HG02571 (cell line): ENCODE measurements around the gene CDADC1.

Experiments
- ATAC-seq: cut with Tn5 transposase; IDR thresholded peaks from one replicate; pipeline ENCODE4 v1.9.1; 2021; ENCODE audit warnings: mild to moderate bottlenecking, moderate library complexity; ENCODE audit not compliant: unreplicated experiment

The CDADC1 gene

DNA sequence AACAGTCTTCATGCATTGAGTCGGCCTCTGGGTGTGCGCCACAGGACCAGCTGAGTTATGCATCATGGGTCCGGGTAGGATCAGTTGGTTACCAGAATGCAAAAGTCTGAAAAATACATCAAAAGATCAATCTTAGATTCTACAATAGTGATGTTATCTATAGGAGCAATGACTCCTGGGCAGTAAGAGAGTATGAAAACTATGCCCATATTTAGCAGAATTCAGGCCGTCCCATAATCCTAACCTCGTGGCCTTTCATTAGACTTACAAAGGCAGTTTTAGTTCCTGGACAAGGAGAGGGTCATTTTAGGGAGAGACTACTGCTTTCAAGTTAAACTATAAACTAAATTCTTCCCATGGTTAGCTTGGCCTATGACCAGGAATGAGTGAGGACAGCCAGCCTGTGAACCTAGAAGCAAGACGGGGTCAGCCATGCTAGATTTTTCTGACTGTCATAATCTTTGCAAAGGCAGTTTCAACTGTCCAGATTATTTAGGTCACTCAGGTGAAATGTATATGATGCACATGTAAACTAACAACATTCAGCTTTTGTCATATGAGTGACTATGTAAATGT is 11.8 kb upstream of the CDADC1 start:
- ATAC-seq, result no peak

DNA sequence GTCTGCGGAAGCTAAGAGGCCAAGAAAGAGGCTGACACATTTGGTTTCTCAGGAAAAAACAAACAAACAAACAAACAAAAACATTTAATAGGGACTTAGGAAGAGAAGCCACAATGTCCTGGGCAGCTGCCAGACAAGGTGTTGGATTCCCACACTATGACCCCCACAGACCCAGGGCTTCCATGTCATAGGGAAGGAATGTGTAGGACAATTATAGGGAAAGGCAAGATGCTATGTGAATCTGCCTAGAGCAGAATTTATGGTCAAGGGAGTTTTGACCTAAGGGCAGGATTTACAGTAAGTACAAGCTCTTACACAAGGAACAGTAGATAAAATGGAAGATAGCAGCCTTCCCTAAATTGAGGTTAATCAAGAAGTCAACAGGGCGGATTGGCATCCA is 9.1 kb upstream of the CDADC1 start:
- no peak for ATAC-seq

DNA sequence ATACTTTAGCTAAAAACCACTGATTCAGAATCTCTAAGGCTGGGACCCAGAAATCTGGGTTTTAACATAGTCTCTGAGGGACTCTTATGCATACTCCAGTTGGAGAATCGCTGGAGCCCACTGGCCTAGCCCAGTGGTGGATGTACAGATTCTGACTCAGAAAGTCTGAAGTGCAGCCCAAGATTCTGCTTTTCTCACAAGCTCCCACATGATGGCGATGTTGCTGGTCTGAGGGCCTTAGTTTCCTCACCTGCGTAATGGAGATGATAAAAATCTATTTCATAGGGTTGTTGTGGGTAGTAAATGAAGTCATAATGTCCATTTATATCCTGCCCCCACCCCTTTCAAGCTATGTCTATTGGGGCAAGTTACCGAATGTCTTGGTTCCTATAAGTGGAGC is 7.7 kb upstream of the CDADC1 start:
- ATAC-seq, result no peak

DNA sequence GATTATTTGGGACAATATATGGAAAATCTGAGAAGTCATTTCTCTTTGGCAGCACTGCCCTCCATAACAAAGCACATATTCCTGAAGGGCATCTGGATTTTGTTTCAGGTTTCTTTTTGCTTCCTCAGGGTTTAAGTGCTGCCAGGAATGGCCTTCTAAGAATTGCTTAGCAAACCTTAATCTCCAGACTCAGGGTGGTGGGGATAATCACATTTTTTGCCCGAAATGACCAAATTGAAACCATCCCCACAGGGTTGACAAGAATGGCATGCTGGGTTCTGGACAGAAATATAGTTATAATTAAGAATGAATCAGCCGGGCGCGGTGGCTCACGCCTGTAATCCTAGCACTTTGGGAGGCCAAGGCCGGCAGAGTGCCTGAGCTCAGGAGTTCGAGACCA is 6.4 kb upstream of the CDADC1 start:
- no peak for ATAC-seq

DNA sequence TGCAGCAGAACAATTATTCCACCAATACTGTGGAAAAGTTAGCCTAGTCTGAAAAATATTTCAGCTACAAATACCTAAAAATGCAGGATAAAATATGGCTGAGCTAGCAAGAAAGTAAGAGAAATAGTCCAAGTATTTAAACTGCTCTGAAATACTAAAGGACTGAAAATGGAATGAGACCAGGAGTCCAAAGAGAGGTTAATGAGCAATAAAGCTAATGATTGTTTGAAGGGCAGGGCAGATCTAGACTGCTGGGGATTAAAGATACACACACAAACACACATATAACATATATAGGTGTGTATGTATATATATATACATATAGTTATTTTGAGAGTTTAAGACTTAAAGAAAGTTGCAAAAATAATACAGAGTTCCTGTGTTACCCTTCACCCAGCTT is 2.6 kb upstream of the CDADC1 start:
- no peak for ATAC-seq

DNA sequence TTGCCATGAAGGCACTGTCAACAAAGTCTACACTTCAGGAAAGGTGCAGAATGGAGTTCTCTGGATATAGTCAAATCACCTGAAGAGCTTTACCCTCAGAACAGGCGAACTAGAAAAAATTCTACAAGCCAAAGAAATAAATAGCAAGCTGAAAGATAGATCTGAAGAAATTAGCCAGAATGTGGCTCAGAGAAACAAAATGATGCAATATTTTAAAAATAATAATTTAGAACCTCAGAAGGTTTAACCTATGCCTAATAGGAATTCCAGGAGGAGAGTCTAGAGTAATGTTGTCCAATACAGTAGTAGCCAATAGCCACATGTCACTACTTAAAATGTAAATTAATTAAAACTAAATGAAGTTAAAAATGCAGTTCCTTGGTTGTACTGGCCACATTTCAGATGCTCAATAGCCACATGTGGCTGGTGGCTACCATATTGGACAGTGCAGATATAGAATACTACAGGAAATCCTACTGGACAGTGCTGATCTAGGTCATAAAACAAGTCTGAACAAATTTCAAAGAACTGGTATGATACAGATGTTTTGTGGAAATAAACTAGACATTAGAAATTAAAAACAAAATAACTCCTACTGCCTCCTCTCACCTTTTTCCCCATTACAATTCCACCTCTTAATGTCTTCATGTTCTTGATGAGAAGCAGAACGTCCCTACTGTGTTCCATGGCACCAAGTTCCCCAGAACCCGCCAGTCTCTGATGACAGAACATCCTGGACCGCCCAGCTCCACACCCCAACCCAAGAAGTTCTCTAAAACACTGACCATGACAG is 679 bp upstream of the CDADC1 start:
- peak; percentile 40 for ATAC-seq

DNA sequence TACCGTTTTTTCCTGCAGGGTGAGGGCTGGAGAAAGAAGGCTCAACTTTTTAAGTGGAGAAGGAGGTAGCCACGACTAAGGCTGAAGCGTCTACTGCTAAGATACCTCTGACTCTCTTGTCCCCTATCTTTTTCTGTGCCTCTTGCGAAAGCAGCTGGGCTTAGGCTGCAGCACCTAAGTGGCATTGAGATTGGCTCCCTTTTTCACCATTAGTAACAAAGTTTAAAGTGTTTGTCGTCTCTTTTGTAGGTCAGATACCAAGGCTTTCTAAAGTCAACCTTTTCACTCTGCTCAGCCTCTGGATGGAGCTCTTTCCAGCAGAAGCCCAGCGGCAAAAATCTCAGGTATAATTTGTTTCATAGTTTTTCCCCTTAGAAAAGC is 887 bp downstream of the CDADC1 start:
- ATAC-seq, result no peak

DNA sequence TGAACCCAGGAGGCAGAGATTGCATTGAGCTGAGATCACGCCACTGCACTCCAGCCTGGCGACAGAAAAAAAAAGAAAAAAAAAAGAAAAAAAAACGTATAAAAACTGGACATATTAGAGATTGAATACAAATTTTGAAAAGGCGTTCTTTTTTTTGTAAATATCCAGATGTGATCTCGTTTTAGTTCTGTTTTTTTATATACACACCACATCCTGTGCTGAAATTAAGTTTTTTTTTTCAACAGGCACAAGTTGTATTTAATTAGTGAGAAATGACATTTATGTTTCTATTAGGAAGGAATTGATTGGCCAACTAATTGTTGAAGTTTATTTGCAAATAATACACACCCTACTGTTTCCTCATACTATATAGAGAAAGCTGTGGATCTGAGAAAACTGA is 3.6 kb downstream of the CDADC1 start:
- ATAC-seq, result no peak

DNA sequence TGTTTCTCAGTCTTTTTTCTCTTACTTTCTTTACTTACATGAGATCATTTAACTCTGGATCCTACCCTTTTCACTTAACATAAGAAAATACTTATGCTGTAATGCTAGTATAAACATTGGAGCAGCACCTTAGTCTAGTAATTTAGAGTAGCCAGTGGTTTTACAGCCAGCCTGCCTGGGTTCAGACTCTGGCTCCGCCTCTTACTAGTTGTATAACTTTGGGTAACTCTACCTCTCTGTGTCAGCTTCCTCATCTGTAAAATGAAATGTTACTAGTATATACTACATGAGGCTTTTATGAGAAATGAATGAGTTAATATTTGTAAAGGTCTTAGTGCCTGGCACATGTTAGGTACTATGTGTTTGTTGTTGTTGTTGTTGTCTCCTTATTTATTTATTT is 5.6 kb downstream of the CDADC1 start:
- ATAC-seq, result no peak

DNA sequence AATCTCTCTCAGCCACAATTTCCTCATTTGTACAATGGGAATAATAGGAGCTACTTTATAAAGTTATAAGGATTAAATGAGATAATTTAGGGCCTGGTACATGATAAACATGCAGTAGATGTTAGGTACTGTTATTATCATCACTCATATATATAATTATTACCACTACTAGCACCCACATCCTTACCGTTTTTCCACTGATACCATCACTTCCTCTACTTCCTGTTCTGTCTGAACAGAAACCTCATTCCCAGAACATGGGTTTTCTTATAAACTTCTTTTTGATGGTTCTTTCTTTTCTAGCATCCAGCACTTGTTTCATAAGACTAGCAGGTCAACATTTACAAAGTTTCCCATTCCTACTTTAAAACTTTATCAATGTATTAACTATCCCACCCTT is 6.3 kb downstream of the CDADC1 start:
- ATAC-seq, result no peak

DNA sequence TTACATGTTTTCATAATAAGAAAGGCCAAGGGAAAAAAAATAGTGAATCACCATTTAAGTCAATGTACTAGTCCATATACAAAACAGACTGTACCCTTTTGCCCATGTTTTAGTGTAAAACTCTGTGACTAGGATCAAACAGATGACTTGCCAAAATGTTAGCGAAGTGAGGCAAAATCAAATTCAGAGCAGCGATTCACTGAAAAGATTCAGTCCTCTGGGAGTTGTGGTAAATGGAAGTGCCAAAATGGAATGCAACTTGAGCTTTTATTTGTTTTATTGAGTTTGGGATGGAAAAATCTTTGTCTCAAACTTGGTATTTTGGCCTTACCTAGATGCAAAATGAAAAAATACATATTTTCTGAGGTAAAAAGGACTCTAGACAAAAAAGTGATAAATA is 9.1 kb downstream of the CDADC1 start:
- no peak for ATAC-seq

DNA sequence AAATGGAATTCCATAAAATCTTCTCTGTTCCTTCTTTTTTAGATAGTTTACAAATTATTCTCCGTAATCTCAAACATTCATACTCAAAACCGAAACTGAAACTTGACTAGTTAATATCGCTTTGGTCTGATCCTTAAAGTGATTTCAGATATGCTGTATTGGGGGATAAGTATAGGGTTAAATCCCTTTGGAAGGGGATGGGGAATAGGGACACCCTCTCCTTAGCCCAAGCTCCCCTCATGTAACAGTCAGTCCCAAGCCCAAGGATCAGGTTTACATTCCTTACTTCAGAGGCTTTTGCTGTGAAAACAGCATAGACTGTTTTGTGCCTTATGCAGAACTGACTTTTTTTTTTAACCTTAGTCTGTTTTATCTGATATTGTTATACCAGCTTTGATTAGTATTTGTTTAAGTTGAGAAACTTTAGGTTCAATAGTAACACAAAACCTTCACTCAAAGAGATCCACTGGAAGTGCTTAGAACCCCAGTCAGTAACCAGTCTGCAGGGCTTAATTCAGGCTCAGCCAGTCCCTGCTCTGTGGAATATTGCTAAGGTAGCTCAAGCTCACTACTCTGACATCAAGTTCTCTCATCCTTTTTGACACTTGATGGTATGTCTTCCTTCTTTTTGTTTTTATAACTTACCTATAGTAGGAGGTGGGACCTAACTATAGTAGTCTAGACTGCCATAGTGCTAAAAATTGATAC is 10.5 kb downstream of the CDADC1 start:
- ATAC-seq, result no peak

DNA sequence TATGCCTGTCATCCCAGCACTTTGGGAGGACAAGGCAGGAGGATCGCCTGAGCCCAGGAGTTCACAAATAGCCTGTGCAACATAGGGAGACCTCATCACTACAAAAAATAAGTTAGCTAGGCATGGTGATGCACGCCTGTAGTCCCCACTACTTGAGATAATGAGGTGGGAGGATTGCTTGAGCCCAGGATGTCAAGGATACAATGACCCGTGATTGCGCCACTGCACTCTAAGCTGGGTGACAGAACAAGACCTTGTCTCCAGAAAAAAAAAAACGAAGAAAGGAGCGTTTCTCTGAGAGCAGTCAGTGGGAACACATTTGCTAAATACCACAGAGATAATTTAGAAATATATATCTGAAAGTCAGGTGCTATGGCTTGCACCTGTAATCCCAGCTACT is 11.9 kb downstream of the CDADC1 start:
- ATAC-seq, result no peak

DNA sequence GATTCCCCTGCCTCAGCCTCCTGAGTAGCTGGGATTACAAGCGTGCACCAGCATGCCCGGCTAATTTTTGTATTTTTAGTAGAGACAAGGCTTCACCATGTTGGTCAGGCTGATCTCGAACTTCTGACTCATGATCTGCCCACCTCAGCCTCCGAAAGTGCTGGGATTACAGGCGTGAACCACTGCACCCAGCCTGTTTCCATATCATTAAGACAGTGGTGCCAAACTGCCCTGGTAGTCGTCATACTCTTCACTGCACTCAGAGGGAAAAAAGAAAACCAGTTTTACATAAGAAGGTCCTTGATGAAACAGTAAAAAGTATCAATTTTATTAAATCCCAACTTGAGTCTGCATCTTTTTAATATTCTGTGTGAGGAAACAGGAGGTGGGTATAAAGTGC is 14.9 kb downstream of the CDADC1 start:
- ATAC-seq, result no peak

DNA sequence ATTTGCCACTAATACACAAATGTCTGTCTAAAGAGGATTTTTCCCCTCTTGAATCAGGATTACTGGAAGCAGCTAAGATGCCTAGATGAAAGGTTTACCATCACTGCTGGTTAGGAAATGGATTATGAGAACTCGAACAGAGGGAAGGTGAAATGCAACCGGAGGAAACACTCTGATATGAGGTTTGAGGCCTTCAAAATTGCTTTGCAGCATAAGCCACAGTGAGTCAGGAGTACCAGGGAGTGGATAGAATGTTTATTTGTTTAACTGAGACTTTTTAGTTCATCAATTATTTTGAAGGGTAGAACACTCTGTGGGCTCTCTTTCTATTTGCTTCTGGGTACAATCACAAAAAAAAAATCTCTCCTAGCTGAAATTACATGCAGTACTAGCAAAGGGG is 18.1 kb downstream of the CDADC1 start:
- ATAC-seq, result no peak

DNA sequence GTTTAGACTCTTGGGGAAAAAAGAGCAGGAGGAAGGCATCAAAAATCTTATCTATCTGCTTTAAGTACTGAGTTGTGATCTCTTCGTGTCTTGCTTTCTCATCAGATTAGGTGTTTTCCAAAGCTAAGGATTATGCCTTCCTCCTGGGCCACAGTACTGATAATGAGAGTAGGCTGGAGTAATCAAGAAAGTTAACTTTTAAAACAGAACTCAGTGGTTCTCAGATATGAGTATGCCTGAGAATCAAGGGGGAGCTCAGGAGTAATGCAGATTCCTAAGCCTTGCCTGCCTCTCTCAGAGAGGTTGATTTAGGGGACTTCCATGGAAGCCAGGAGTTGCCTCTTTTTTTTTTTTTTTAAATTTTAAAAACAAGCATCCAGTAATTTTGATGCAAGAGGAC is 23.5 kb downstream of the CDADC1 start:
- no peak for ATAC-seq

DNA sequence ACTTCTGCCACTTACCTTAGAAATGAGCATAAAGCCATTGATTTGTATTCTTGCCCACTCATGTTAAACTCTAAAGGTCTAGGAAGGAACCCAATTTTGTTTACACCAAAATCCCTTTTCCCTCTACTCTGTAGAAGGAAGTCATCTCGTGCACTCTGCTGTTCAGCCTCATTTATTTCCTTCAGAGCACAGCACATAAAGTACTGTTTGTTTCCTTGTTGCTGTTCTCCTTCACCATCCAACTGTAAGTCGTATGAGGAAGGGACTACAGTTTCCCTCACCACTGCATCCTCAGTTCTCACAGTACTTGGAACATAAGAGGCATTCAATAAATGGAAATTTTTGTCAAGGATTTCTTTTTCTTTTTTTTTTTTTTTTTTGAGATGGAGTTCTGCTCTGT is 24.6 kb downstream of the CDADC1 start:
- ATAC-seq, result no peak

DNA sequence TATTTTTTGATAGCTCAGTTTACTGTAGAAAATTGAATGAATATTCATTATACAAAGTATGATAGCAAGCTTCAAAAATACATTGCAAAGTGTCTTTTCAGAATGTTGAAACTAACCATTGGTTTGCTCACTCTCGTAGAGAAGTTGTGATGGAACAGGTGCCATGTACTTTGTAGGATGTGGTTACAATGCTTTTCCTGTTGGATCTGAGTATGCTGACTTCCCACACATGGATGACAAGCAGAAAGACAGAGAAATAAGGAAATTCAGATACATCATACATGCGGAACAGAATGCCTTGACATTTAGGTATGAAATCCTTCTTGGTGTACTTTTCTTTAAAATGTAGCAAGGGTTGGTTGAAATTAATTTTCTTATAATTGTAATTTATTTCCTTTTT is 30.5 kb downstream of the CDADC1 start:
- ATAC-seq, result no peak

DNA sequence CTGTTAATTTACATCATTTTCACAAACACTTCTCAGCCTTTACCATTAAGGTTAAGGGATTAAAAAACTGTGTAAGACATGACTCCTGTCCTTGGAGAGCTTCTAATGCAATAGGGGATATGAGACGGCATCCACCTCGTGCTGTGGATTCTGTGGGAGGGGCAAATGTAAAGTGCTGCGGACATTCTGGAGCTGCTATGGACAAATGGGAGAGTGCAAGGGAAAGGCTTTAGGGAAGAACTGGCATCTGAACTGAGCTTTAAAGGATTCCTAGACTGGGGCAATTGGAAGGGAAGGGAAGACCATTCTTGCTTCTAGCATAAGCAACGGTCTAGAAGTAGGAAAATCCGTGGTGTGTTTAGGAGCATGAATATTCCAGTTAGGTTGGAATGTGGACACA is 31.4 kb downstream of the CDADC1 start:
- no peak for ATAC-seq

DNA sequence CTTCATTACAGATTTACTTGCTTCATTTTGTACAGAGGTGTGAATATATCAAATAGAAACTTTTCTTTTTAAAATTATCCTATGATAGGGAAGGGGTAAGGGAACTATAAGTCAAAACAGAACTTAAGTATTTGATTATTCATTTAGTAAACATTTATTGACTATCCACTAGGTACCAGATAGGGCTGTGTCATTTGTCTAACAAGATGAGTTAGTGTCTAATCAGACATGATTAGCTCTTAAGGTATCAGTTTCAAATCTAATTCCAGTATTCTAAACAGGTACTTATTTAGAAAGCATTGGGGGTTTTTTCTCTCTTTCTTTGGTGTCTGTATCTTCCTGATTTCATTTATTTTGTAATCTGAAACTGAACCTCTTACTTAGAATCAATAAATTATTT is 32.2 kb downstream of the CDADC1 start:
- ATAC-seq, result no peak

DNA sequence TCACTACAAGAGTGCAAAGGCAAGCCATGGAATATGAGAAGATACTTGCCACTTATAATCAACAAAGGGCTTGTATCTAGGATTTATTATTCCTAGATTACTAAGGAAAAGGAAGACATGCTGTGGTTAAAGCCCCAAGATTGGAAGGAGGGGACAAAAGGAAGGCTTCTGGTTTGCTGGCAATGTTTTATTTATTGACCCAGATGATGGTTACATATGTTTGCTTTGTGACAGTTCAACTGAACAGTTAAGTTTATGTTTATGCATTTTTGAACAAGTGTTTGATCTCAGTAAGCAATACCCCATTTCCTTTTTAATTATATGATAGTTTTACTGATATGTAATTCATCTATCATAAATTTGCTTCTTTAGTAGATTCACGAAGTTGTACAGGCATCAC is 40.3 kb downstream of the CDADC1 start:
- ATAC-seq, result no peak

DNA sequence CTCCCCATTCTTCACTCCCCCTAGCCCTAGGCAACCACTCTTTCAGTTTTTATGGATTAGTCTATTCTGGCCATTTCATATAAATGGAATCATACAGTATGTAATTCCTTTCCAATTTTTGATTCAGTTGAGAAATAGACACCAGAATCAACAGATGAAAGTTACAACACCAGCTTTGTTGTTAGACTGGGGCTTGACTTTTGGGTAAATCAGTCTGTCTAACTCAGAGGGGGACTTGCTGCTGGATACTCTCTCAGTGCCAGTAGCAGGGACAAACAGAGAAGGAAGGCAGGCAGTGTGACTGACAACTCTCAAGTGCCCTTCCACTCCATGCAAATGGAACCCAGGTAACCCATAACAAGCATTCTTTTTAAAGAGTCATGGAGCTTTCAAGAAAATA is 40.7 kb downstream of the CDADC1 start:
- ATAC-seq, result no peak
